GM23338 (cell line): Measurements from ENCODE around the gene STK33. TPM values are rescaled to one million over a fixed set of nuclear protein-coding genes. Genes with fewer than 3 reads are reported as not detected.
A peak's percentile ranks its signal among the peaks of the same experiment; 100 is the strongest.

ENCODE experiments used
- ATAC-seq: fragments of 200-7000 bp; cut with Tn5 transposase; 3 replicates; pipeline ENCODE4 v1.9.1; 2020
- DNase-seq: peaks from one replicate; pipeline ENCODE4 v3.0.0-alpha.2; 2015; ENCODE audit warnings: low spot score
- H2AFZ ChIP-seq: fragments of 200-600 bp; sonication (generic); 2 replicates; pipeline ENCODE4 v1.8.0; 2016; ENCODE audit warnings: antibody characterized with exemption, mild to moderate bottlenecking, moderate library complexity
- H3F3A ChIP-seq: fragments of 200-600 bp; sonication (generic); replicated peaks from 2 replicates; pipeline ENCODE4 v1.8.0; 2017; ENCODE audit warnings: antibody characterized with exemption, mixed run types, low read depth
- H3K27ac ChIP-seq: fragments of 200-600 bp; sonication (generic); 2 replicates; pipeline ENCODE4 v1.6.1; 2016; ENCODE audit warnings: low read depth
- H3K27me3 ChIP-seq: fragments of 200-600 bp; sonication (generic); 2 replicates; pipeline ENCODE4 v1.8.0; 2016; ENCODE audit warnings: mild to moderate bottlenecking, mixed run types, moderate library complexity; ENCODE audit not compliant: insufficient read depth
- H3K36me3 ChIP-seq: fragments of 200-600 bp; sonication (generic); 2 replicates; pipeline ENCODE4 v1.8.0; 2016; ENCODE audit warnings: mild to moderate bottlenecking; ENCODE audit not compliant: insufficient read depth
- H3K4me1 ChIP-seq: fragments of 200-600 bp; sonication (generic); 2 replicates; pipeline ENCODE4 v1.8.0; 2016; ENCODE audit warnings: mild to moderate bottlenecking, moderate library complexity; ENCODE audit not compliant: insufficient read depth
- H3K4me2 ChIP-seq: fragments of 200-600 bp; sonication (generic); 2 replicates; pipeline ENCODE4 v1.7.1; 2017; ENCODE audit warnings: mixed run types
- H3K4me3 ChIP-seq: fragments of 200-600 bp; sonication (generic); 2 replicates; pipeline ENCODE4 v1.6.1; 2016; ENCODE audit warnings: mixed run types
- H3K79me2 ChIP-seq: fragments of 200-600 bp; sonication (generic); replicated peaks from 2 replicates; pipeline ENCODE4 v1.8.0; 2017; ENCODE audit warnings: mild to moderate bottlenecking; ENCODE audit not compliant: insufficient read depth
- H3K9me2 ChIP-seq: fragments of 200-600 bp; sonication (generic); 2 replicates; pipeline ENCODE4 v1.8.0; 2017; ENCODE audit not compliant: insufficient read depth
- H4K20me1 ChIP-seq: fragments of 200-600 bp; sonication (generic); replicated peaks from 2 replicates; pipeline ENCODE4 v1.8.0; 2017; ENCODE audit warnings: mild to moderate bottlenecking; ENCODE audit not compliant: insufficient read depth
- H3K27ac Mint-ChIP-seq: 2 replicates; pipeline ENCODE4 v1.8.0; 2020; ENCODE audit warnings: inconsistent platforms, mild to moderate bottlenecking, moderate library complexity, mixed read lengths
- H3K27me3 Mint-ChIP-seq: 3 replicates; pipeline ENCODE4 v1.8.0; 2022; ENCODE audit warnings: low read depth, mild to moderate bottlenecking, moderate library complexity, mixed read lengths, inconsistent platforms; ENCODE audit not compliant: insufficient read depth, poor library complexity
- H3K36me3 Mint-ChIP-seq: 3 replicates; pipeline ENCODE4 v1.8.0; 2021; ENCODE audit warnings: low read depth, mild to moderate bottlenecking, inconsistent platforms, moderate library complexity, mixed read lengths
- H3K4me1 Mint-ChIP-seq: 3 replicates; pipeline ENCODE4 v1.8.0; 2020; ENCODE audit warnings: mild to moderate bottlenecking, inconsistent platforms, mixed read lengths
- H3K4me3 Mint-ChIP-seq: 3 replicates; pipeline ENCODE4 v1.8.0; 2021; ENCODE audit warnings: moderate library complexity, mild to moderate bottlenecking, inconsistent platforms, mixed read lengths
- H3K9me3 Mint-ChIP-seq: 3 replicates; pipeline ENCODE4 v1.8.0; 2020; ENCODE audit warnings: moderate library complexity, mild to moderate bottlenecking, inconsistent platforms, mixed read lengths
- EZH2phosphoT487 ChIP-seq: fragments of 200-600 bp; sonication (generic); IDR thresholded peaks from one replicate; pipeline ENCODE4 v1.8.1; 2018; ENCODE audit warnings: antibody characterized with exemption; ENCODE audit not compliant: unreplicated experiment
- NANOG ChIP-seq: IDR thresholded peaks from 2 replicates; pipeline ENCODE4 v1.6.1; 2016; ENCODE audit warnings: antibody characterized with exemption, borderline replicate concordance
- POLR2AphosphoS5 ChIP-seq: IDR thresholded peaks from 2 replicates; pipeline ENCODE4 v1.6.1; 2016; ENCODE audit warnings: antibody characterized with exemption, low read depth
- ZNF331 ChIP-seq: fragments of 250-450 bp; sonication (Bioruptor Pico); IDR thresholded peaks from 2 replicates; pipeline ENCODE4 v1.5.0; 2020; ENCODE audit warnings: low read depth, mild to moderate bottlenecking, moderate library complexity
- polyA plus RNA-seq: library from polyadenylated mRNA; unstranded; fragments of >200 nt; fragmentation: Nextera tagmentation; extraction: Ambion mirVana; gene quantifications from 2 replicates; pipeline ENCODE4 v1.2.1, GENCODE V29; 2016
- total RNA-seq: library from RNA; depleted of rRNA; stranded (reverse); fragments of >200 nt; shearing (Covaris generic); gene quantifications from 2 replicates; pipeline ENCODE4 v1.2.3, GENCODE V29; 2014
- TF ChIP-seq, protein P1 (sequence below): IDR thresholded peaks from 2 replicates; pipeline ENCODE4 v1.6.1; 2016; ENCODE audit warnings: antibody characterized with exemption
- TF ChIP-seq, protein P2 (sequence below): IDR thresholded peaks from one replicate; pipeline ENCODE4 v1.6.1; 2018; ENCODE audit warnings: antibody characterized with exemption; ENCODE audit not compliant: unreplicated experiment
- TF ChIP-seq, protein P3 (sequence below), 2 experiments: fragments of 200-600 bp in 1 of 2; sonication (generic) in 1 of 2; conservative IDR thresholded peaks; 2 replicates each; pipeline versions ENCODE4 v1.5.1 to v1.6.1; 2016 to 2017; ENCODE audit warnings: antibody characterized with exemption in 2 of 2, low read depth in 2 of 2, mild to moderate bottlenecking in 2 of 2, moderate library complexity in 1 of 2

Gene STK33
- total and polyA plus RNA-seq, 2 experiments from 2014 or later, result 17.2 to 18.2 TPM

DNA sequence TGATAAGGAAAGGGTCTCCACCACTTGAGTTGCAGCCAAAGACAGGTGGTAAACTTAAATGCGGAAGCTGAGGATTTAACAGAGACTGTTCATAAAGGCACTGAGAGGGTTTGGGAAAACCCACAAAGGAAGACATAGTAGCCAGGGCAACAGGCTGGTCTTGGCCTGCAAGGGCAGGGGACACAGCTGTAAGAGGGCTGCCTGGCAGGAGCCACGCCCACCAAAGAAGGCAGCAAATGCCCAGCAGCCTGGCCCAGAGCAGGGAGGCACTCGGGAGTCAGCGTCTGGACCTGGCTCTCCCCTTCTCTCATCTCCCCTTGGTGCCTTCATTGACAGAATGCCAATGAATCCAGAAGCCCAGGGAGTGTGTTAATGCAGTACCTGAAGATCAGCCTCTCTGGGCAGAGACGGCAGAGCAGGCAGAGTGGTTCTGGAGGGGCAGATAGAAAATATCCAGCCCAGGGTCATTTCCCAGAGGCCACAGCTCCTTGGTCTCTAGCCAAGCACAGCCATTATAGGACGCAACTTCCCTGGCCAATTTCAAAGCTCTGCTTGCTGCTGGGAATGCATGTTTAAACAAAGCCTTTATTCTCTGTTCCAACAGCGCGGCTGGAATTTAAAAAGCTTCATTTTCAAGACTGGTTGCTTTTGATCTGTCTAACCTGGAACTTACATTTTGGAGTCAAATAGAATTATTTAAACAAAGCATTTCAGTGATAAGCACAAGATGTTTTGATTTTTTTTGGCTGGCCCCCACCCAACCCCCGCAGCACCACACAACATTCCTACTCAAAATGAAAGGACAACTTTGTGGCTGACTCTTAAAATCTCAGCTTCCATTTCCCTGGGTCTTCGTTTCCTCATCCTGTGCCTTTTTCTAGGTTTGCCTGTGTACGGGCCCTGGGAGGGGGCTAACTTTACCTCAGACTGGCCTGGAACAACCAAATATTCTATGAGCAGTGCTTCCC is 204.7 kb downstream of the STK33 start:
- H3K4me2 ChIP-seq, result no peak overlapping the region
- no peaks in the 10 kb centered on the region for H3K9me2 ChIP-seq
- peaks cover 17% of the 10 kb centered on the region for H3K4me1 ChIP-seq
- H3F3A ChIP-seq, result no peaks in the 10 kb centered on the region
- H4K20me1 ChIP-seq, result no peaks in the 10 kb centered on the region
- H3K4me3 Mint-ChIP-seq, result no peak overlapping the region
- H3K27ac Mint-ChIP-seq, result peak overlapping the region; percentile 12; the same call in 1 of the 2 replicates
- TF ChIP-seq, protein P1, sequence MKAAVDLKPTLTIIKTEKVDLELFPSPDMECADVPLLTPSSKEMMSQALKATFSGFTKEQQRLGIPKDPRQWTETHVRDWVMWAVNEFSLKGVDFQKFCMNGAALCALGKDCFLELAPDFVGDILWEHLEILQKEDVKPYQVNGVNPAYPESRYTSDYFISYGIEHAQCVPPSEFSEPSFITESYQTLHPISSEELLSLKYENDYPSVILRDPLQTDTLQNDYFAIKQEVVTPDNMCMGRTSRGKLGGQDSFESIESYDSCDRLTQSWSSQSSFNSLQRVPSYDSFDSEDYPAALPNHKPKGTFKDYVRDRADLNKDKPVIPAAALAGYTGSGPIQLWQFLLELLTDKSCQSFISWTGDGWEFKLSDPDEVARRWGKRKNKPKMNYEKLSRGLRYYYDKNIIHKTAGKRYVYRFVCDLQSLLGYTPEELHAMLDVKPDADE, result no peak
- TF ChIP-seq, protein P2, sequence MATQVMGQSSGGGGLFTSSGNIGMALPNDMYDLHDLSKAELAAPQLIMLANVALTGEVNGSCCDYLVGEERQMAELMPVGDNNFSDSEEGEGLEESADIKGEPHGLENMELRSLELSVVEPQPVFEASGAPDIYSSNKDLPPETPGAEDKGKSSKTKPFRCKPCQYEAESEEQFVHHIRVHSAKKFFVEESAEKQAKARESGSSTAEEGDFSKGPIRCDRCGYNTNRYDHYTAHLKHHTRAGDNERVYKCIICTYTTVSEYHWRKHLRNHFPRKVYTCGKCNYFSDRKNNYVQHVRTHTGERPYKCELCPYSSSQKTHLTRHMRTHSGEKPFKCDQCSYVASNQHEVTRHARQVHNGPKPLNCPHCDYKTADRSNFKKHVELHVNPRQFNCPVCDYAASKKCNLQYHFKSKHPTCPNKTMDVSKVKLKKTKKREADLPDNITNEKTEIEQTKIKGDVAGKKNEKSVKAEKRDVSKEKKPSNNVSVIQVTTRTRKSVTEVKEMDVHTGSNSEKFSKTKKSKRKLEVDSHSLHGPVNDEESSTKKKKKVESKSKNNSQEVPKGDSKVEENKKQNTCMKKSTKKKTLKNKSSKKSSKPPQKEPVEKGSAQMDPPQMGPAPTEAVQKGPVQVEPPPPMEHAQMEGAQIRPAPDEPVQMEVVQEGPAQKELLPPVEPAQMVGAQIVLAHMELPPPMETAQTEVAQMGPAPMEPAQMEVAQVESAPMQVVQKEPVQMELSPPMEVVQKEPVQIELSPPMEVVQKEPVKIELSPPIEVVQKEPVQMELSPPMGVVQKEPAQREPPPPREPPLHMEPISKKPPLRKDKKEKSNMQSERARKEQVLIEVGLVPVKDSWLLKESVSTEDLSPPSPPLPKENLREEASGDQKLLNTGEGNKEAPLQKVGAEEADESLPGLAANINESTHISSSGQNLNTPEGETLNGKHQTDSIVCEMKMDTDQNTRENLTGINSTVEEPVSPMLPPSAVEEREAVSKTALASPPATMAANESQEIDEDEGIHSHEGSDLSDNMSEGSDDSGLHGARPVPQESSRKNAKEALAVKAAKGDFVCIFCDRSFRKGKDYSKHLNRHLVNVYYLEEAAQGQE, result no peak
- no peak for TF ChIP-seq EZH2phosphoT487
- TF ChIP-seq NANOG, result no peak
- TF ChIP-seq POLR2AphosphoS5, result no peak
- TF ChIP-seq, protein P3, sequence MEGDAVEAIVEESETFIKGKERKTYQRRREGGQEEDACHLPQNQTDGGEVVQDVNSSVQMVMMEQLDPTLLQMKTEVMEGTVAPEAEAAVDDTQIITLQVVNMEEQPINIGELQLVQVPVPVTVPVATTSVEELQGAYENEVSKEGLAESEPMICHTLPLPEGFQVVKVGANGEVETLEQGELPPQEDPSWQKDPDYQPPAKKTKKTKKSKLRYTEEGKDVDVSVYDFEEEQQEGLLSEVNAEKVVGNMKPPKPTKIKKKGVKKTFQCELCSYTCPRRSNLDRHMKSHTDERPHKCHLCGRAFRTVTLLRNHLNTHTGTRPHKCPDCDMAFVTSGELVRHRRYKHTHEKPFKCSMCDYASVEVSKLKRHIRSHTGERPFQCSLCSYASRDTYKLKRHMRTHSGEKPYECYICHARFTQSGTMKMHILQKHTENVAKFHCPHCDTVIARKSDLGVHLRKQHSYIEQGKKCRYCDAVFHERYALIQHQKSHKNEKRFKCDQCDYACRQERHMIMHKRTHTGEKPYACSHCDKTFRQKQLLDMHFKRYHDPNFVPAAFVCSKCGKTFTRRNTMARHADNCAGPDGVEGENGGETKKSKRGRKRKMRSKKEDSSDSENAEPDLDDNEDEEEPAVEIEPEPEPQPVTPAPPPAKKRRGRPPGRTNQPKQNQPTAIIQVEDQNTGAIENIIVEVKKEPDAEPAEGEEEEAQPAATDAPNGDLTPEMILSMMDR (conservative IDR thresholded peaks at IDR 0.05; ENCODE audit: low read depth in 2 of 2), result no peak
- TF ChIP-seq ZNF331 (CRISPR knock-in tag), result no peak
- no peaks in the 10 kb centered on the region for H3K36me3 ChIP-seq
- no peaks in the 10 kb centered on the region; the same call in 2 of the 3 replicates for H3K36me3 Mint-ChIP-seq
- ATAC-seq (peak; percentile 50), DNase-seq (peak; percentile 17)
- peaks cover 36% of the 10 kb centered on the region for H3K4me1 Mint-ChIP-seq
- no peaks in the 10 kb centered on the region for H3K27me3 ChIP-seq
- no peak overlapping the region for H3K27ac ChIP-seq
- H3K79me2 ChIP-seq, result no peaks in the 10 kb centered on the region
- H3K9me3 Mint-ChIP-seq, result no peaks in the 10 kb centered on the region; the same call in 2 of the 3 replicates
- H2AFZ ChIP-seq, result peak overlapping the region; percentile 26
- peaks cover 1% of the 10 kb centered on the region for H3K27me3 Mint-ChIP-seq
- no peak overlapping the region for H3K4me3 ChIP-seq
